Left kidney (tissue), 2 donors: ENCODE data around the gene MRGPRE. TPM values are rescaled to one million over a fixed set of nuclear protein-coding genes. Genes with fewer than 3 reads are reported as not detected.

Experiments used
- DNase-seq: peaks from one replicate; pipeline ENCODE4 v3.0.0-alpha.2; 2013
- polyA plus RNA-seq: library from polyadenylated mRNA; unstranded; fragments of 120-200 nt; gene quantifications from one replicate; pipeline ENCODE4 v1.2.1, GENCODE V29; 2013; ENCODE audit not compliant: insufficient read length

The MRGPRE gene
- polyA plus RNA-seq, 1 donor = not detected

GRCh38 chr11:3226846-3227567 lies 5.2 kb downstream of the MRGPRE start:
- DNase-seq = no peak

DNA sequence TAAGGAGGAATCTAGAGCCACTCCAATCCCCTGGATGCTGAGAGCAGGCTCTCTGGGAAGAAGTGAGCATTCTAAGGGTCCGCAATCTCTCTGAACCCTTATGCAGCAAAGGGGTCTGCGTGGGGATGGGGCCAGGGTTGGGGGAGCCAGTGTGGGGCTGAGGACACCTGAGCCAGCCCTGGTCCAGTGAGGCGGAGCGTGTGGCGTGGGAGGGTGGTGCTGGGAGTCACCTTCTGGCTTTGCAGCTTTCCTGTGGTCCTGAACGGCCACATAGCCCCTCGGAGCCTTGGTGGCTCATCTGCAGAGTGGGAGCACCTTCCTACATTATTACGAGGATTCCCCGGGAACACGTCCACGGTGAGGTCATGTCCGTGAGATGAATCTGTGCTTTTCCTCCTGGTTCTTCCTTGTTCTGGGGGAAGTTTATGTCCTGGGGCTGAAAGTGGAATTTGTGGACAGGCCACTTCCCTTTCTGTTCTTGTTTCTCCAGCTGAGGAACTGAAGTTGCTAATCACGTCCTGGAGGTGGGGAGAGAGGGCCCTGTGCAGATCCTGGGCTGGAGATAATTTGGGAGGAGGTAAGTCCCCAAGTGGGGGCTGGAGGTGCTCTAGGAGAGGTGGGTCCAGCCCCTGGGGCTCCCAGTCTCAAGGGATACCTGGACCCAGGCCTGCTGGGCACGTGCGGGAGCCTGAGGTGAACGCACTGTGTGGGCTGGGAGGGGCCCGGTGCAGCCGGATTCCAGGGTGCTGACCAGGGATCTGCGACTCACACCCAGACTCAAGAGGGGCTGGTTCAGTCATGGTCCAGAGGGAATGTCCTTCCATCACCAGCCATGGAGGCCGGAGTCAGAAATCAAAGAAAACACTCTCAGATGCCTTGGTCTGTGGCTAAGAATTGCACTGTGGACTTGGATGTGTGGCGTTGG lies 6.1 kb downstream of the MRGPRE start:
- DNase-seq = no peak

DNA sequence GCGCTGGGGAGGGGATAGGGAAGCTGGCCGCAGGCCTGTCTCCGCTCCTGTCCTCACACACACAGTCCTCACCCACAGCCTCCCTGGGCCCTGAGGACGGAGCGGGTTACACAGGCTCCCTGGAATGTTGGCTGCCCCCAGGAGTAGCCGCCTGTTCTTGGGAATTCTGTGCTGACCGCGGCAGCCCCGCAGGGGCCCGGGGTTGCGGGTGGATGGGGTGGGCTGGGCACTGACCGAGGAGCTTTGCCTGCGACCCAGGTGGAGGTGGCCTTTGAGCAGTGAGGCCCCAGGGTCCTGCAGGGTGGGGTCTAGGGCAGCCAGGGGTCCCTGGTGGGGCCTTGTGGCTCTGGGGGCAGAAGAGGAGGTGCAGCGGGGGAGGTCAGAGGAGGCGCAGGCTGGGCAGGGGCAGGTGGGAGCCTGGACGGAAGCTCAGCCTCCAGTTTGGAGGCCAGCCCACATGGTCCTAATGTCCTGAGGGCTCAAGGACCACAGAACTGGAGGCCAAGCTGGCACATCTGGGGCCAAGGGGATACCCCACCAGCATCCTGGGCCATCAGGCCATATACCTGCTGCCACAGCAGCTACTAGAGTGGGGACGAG lies 7.0 kb downstream of the MRGPRE start:
- DNase-seq = no peak

DNA sequence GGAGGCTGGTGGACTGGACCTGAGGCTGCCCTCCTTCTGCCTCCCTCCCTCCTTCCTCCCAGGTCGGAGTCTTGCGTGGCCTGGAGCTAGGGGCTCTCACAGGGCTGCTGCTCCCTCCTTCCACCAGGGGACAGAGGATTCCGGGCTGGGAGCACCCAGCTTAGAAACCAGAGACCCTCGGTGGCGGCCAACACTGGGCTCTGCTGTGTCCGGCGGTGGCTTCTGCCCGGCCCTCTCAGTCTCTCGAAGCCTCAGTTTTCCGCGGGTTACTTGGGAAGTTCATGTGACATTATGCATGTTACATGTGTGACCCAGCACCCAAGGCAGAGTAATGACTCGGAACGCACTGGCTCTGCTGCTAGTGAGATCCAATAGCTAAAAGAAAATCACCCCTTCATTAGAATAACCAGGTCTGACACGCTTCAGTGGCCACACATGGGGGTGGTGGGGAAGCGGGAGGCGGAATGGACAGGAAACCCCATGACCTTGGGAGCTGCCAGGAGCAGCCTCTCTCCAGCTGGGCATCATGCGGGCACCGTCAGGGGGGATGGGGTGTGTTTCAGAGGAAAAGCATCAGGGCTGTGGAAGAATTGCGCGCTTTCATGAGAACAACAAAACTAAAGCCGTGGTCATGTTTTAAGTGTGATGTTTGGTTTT lies 7.7 kb downstream of the MRGPRE start:
- DNase-seq = peak; percentile 56

GRCh38 chr11:3223932-3224381 lies 8.3 kb downstream of the MRGPRE start:
- DNase-seq = no peak

GRCh38 chr11:3222941-3223915 lies 9.0 kb downstream of the MRGPRE start:
- DNase-seq = no peak

DNA sequence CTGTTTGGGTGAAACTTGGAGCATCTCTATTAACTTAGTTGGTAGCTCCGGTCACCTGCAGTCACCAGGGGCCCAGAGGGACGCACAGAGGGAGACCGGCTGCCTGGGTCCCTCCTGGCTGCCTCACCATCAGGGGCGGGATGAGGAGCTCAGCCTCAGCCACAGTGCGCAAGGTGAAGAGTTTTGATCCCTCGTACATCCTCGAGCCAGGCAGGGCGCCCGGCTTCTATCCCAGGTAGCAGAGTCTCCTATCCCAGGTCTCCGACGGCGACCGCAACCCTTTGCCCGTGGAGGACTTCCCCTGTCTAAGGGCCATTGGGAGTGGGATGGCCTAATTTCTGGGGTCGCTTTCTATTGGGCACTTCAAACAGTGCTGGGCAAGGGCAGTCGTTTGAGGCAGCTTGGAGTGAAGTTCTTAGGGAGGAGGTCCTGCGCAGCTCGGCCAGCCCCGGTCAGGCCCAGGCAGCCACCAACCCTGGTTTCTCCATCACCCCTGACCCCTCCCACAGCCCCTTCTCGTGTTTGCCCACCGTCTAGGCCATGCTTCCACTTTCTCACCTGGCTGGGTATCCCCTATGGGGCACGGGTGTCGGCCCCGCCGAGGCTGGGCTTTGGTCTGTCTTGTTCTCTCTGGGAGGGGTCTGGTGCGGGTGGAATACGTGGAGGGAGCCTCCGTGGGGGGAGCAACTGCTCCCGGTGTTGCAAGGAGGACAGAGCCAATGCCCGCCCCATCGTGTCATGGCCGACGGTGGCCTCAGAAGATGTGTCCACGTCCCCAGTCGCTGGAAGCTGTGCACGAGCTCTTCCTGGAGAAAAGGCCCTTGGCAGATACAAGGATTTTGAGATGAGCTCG lies 10.0 kb downstream of the MRGPRE start:
- DNase-seq = no peak

DNA sequence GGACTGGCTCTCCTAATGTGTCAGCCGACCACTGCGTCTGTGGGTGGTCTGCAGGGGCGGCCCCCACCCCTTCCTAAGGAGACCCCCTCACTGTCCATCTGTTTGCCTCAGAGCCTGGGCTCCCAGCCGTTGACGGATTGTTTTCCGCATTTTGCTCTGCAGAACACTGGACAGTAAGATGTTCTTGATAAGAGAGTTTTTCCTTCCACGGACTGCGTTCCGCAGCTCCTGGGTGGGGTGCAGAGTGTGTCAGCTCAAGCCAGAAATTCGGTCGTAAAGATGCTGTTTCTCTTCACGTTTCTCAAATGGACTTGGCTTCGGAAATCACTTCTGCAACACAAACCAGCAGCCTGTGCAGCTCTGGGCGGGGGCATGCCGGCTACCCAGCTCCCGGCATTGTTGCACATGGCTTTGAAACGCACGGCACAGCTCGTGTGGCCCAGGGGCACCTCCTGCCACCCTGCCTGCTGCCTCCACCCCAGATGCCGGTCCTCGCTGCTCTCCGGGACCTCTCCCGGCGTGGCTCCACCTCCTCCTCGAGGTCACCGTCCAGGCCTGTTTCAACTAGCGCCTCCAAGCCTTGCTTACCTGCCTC lies 10.7 kb downstream of the MRGPRE start:
- DNase-seq = no peak

DNA sequence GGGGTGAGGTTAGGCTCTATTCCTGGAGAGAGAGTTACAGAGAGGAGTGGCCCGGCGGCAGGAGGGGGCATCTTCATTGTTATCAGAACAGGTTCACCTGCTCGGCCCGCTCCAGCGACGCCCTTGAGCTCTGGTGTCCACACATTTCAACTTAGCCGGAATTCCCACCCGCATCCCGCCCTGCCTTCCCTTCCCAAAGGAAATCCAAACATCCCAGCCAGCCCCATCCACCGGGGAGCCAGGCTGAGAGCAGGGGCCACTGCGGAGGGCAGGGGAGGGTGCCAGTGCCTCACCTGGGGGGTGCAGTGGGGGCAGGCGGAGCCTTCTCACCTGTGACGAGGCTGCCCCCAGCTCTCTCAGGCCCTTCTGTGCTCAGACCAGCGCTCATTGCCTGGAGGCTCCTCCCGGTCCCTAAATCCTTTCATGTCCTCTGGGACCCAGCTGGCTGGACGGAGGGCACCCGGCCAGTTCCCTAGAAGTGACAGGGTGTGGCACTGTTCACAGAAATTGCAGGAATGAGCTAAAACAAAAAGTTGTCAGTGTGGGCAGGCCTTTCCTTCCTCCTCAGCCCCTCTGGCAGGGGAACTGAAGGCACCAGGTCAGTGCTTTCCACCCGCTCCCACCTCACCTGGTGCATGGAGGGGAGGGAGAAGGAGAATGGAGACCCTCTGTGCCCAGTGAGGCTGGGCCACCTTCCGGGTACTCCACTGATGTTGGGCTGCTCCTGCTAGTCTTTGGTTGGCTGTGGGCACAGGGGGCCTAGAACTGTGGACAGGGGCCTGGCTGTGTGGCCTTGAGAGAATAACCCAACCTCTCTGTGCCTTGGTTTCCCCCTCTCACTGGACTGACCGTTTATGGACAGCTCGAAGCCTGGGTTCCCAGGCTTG lies 11.5 kb downstream of the MRGPRE start:
- DNase-seq = no peak

DNA sequence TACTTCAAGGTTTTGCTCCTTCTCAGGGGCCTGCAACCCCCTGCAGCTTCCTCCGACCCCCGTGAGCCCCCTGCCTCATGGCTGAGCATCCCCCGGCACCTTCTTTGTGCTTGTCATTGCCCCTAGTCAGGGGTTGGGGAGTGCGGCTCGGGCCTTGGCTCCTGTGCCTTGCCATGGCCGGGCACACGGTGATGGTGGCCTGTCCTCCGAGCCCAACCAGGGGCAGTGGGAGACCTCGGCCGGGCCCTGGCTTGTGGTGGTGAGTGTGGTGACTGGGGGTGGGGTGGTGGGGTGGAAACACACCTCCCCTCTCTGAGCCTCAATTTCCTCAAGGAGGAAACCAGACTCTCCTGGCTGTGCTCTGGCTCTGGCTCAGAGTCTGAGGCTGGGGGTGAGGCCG lies 12.1 kb downstream of the MRGPRE start:
- no peak for DNase-seq

DNA sequence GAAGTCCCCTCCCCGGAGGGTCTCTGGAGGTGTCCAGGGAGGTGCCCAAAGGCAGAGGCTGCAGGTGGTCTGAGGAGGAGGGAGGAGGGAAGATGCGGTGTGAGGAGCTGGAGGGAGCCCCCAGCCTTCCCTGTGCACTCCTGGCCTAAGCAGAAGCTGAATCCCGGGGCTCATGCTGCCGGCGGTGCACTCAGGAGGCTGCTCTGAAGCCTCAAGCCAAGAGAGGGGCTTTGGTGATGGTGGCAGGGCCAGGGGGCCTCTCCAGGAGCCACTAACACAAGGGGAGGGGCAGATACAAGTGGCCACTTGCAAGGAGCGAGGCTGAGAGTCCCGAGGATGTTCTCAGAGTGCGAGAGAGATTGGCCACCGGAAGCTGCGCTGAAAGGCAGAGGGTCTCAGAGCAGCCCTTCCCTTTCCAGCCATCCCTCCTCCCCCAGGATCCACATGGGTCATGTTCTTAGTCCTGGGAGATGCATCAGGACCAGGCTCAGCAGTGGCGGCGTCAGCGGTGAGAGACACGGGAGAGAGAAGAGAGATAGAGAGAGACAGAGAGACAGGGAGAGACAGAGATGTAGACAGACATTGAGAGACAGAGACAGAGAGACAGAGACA lies 12.8 kb downstream of the MRGPRE start:
- no peak for DNase-seq

DNA sequence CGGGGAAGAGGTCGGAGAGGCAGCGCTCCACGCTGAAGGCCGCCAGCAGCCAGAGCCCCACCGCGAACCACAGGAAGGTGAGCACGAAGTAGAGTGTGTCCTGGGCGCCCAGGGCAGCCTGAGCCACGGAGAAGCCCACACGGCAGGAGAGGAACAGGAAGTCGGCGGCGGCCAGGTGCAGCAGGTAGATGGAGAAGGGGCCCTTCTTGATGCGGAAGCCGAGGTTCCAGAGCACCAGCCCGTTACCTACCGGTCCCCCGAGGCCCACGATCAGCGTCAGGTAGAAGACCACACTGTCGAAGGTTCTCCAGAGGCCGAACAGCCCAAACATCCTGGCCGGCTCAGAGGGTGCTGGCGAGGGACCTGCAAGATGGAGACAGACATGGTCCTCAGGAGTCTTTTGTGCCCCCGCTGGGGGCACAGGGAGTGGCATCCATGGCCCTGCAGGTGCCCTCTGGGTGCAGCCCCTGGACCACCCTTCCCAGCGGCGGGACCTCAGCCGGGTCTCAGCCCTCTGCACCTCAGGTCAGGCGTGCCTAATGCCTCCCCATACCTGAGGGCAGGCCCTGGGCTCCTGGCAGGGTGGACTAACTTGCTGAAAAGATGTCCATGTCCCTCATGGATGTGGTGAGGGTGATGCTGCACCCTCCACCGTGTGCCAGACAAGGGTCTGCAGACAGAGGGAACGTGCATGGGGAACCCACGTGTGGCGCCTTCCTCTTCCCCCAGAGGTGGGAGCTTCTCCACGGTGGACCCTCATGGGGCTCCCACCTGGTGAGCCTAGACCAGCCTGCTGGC lies 13.5 kb downstream of the MRGPRE start, which contains the start of gene MRGPRG:
TSS of gene MRGPRG (minus strand) at position 331 of the 798 bp plus-strand sequence. CDS start at position 331, 0 bp downstream.
- no peak for DNase-seq

DNA sequence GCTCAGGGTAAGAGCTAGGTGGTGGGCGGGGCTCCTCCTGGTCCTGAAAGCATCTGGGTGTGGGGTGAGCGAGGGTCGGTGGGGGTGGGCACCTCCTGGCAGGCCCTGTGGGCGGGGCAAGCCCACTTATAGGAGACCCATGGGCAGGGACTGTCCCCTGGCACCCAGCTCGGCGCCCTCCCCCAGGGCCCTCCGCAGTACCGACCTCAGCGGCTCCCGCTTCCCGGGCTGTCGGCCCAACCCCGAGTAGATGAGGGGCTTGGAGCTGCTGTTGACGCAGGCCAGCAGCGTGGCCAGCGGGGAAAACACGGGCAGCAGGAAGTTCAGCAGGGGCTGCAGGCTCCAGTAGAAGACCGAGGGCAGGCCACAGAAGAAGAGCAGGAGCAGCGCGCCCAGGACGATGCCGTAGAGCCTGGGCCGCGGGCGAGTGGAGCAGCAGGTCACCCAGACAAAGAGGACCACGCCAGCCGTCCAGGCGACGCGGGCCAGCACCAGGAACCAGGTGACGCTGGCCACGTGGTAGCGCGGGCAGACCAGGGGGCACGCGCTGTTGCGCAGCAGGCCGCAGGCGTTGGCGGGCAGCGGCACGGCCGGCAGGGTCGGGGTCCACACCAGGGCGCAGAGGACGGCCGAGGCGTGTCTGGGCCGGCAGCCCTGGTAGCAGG lies 14.3 kb downstream of the MRGPRE start:
- no peak for DNase-seq

GRCh38 chr11:3216027-3216525 lies 16.1 kb downstream of the MRGPRE start:
- DNase-seq = no peak

- no peak for DNase-seq
Observed at GRCh38 chr11:3215346-3216026, 16.7 kb downstream of the MRGPRE start.

- DNase-seq = no peak
Observed at GRCh38 chr11:3214420-3214699, 17.9 kb downstream of the MRGPRE start.
